Breast epithelium (tissue), 3 donors: ENCODE results near the gene PRG3.

Experiments used
- CTCF ChIP-seq, 3 donors: fragments of 450-650 bp; IDR thresholded peaks; one replicate each; pipeline ENCODE4 v1.5.1; 2016 to 2017; ENCODE audit warnings: antibody characterized with exemption in 3 of 3, mild to moderate bottlenecking in 3 of 3, moderate library complexity in 3 of 3
- POLR2A ChIP-seq: fragments of 450-650 bp; IDR thresholded peaks from one replicate; pipeline ENCODE4 v1.6.1; 2016; ENCODE audit warnings: antibody characterized with exemption, mild to moderate bottlenecking, moderate library complexity

GRCh38 chr11:57335023-57335342 lies 46.0 kb downstream of the PRG3 start:
- TF ChIP-seq POLR2A (no peak), CTCF (IDR thresholded peaks at IDR 0.05) (no peak)
